Caco-2 (cell line): ENCODE results near the gene PES1. TPM values are rescaled to one million over a fixed set of nuclear protein-coding genes. Genes with fewer than 3 reads are reported as not detected.

Experiments
- BruUV-seq: library from RNA; stranded (reverse); fragments of 400-500 nt; replicated peaks from 2 replicates; lab custom pipeline; 2021; lab: Mats Ljungman, UMichigan
- CTCF ChIA-PET: fragments of 300-600 bp; sonication (Branson Sonifier 250); formaldehyde crosslinking; loops from one replicate; lab custom pipeline; 2022; ENCODE audit warnings: antibody characterized with exemption; lab: Charles Lee
- POLR2A ChIA-PET: fragments of 300-600 bp; sonication (Branson Sonifier 250); formaldehyde crosslinking; loops from one replicate; lab custom pipeline; 2022; ENCODE audit warnings: antibody characterized with exemption; lab: Charles Lee
- DNase-seq, 2 experiments: peaks; one replicate each; pipeline versions ENCODE4 v3.0.0 to v3.0.0-alpha.2; 2020 to 2022
- H3K27me3 ChIP-seq: replicated peaks from 2 replicates; pipeline ENCODE4 v1.6.0; 2011; ENCODE audit warnings: low read length; ENCODE audit not compliant: control insufficient read depth, insufficient read depth
- H3K36me3 ChIP-seq: 2 replicates; pipeline ENCODE4 v1.5.1; 2011; ENCODE audit warnings: low read length; ENCODE audit not compliant: control insufficient read depth, insufficient read depth
- H3K4me1 ChIP-seq: fragments of 250-450 bp; sonication (Bioruptor Pico); 2 replicates; pipeline ENCODE4 v1.5.1; 2020; ENCODE audit warnings: mild to moderate bottlenecking
- H3K4me3 ChIP-seq: 2 replicates; pipeline ENCODE4 v1.5.1; 2011; ENCODE audit warnings: low read depth, mild to moderate bottlenecking, control low read depth, low read length
- H3K9me3 ChIP-seq: fragments of 250-450 bp; sonication (Bioruptor Pico); 2 replicates; pipeline ENCODE4 v1.5.1; 2020; ENCODE audit warnings: mild to moderate bottlenecking, moderate library complexity
- H3K27ac Mint-ChIP-seq: one replicate; pipeline ENCODE4 v1.8.0; 2022; ENCODE audit warnings: mixed read lengths; ENCODE audit not compliant: unreplicated experiment
- H3K27me3 Mint-ChIP-seq: one replicate; pipeline ENCODE4 v1.8.0; 2022; ENCODE audit warnings: mixed read lengths; ENCODE audit not compliant: insufficient read depth, unreplicated experiment
- H3K36me3 Mint-ChIP-seq: one replicate; pipeline ENCODE4 v1.8.0; 2022; ENCODE audit warnings: mild to moderate bottlenecking, mixed read lengths; ENCODE audit not compliant: insufficient read depth, unreplicated experiment
- H3K4me1 Mint-ChIP-seq: one replicate; pipeline ENCODE4 v1.8.0; 2022; ENCODE audit warnings: low read depth, mixed read lengths; ENCODE audit not compliant: unreplicated experiment
- H3K4me3 Mint-ChIP-seq: one replicate; pipeline ENCODE4 v1.8.0; 2022; ENCODE audit warnings: mild to moderate bottlenecking, moderate library complexity, mixed read lengths; ENCODE audit not compliant: unreplicated experiment
- H3K9me3 Mint-ChIP-seq: one replicate; pipeline ENCODE4 v1.8.0; 2022; ENCODE audit warnings: mixed read lengths; ENCODE audit not compliant: unreplicated experiment
- CTCF ChIP-seq, 2 experiments: fragments of 200-600 bp in 1 of 2; IDR thresholded peaks; 1 replicate in 1 of 2; 2 replicates in 1 of 2; pipeline versions ENCODE4 v1.5.1 to v1.8.0; 2011 to 2022; ENCODE audit warnings: antibody characterized with exemption in 1 of 2, control low read depth in 1 of 2, inconsistent platforms in 1 of 2, low read depth in 1 of 2, low read length in 1 of 2, mild to moderate bottlenecking in 1 of 2, moderate library complexity in 1 of 2; ENCODE audit not compliant: insufficient read depth in 1 of 2, severe bottlenecking in 1 of 2, unreplicated experiment in 1 of 2
- intact Hi-C: fragments of 100-400 bp; cut with micrococcal nuclease; formaldehyde crosslinking; loops from one replicate; pipeline ENCODE4 v1.10.0; 2022; ENCODE audit not compliant: unreplicated experiment
- total RNA-seq: library from RNA; stranded (reverse); gene quantifications from 2 replicates; pipeline ENCODE4 v1.2.3, GENCODE V29; 2022

The PES1 gene
- total RNA-seq, 1 experiment from 2014 or later = 110 TPM

GRCh38 chr22:30607300-30607930, 15.7 kb upstream of the PES1 start:
- Histone ChIP-seq H3K4me1 (peaks cover 16% of the 10 kb centered on the region), H3K9me3 (no peaks in the 10 kb centered on the region), H3K36me3 (no peaks in the 10 kb centered on the region; the same call in 1 of the 2 replicates), H3K27me3 (no peaks in the 10 kb centered on the region), H3K4me3 (peak overlapping the region; percentile 57)
- H3K27ac Mint-ChIP-seq = peak overlapping the region; percentile 58
- DNase-seq = no peak
- H3K4me3 Mint-ChIP-seq = peak overlapping the region; percentile 88
- no peak for TF ChIP-seq CTCF (IDR thresholded peaks at IDR 0.05; ENCODE audit: insufficient read depth in 1 of 2, low read depth in 1 of 2, low read length in 1 of 2, severe bottlenecking in 1 of 2, unreplicated experiment in 1 of 2)
- H3K4me1 Mint-ChIP-seq = peaks cover 17% of the 10 kb centered on the region
- no peaks in the 10 kb centered on the region for H3K9me3 Mint-ChIP-seq
- ChIA-PET POLR2A (interaction anchor here (0.6 to 1.4 kb wide), 9 partner anchors 9 to 1823 kb away, joined by 3 to 17 read pairs (median 6); partner anchors contain the start of gene PES1), CTCF (interaction anchor here (0.6 to 2.6 kb wide), 14 partner anchors 11 to 1955 kb away, joined by 3 to 17 read pairs (median 6); partner anchors contain the start of genes LIMK2, SEC14L2 and SLC35E4)
- H3K27me3 Mint-ChIP-seq = no peaks in the 10 kb centered on the region
- intact Hi-C loops = no loop called here
- H3K36me3 Mint-ChIP-seq = peaks cover 10% of the 10 kb centered on the region
- BruUV-seq = TSS peak; percentile 66

DNA sequence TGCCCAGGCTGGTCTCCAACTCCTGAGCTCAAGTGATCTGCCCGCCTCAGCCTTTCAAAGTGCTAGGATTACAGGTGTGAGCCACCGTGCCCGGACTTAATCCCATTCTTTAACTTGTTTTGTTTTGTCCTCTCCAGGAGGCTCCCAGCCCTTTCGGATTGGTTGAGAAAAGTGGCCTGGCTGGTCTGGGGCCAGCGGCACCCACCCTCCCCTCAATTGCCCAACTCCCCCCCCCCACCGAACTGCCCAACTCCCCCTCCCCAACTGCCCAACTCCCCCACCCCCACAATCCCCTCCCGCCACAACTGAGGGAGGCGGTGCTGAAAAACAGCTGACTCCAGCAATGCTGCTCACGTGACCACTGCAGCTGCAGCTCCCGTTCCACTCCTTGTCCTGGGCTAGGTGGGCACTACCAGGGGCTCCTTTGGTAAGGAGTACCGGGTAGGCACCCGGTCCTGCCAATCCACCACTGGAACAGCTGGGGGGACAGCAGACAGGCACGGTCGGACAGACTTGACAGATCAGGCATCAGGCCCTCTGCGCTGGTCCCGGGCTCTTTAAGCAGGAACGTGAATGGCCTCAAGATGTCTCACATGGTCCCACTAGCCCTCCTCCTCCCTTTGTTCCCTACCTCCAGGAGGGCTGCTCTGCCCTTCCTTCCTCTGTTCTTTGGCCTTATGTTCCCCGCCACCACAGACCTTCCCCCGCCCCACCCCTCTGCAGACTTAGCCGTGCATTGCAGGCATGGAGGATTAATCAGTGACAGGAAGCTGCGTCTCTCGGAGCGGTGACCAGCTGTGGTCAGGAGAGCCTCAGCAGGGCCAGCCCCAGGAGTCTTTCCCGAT, 15.0 kb upstream of the PES1 start, which contains the start of gene TCN2:
Gene TCN2, plus strand, starts transcription at position 720 of the 845 bp plus-strand sequence. CDS start 158 bp downstream, outside the sequence.
- Mint-ChIP-seq H3K36me3 (peaks cover 10% of the 10 kb centered on the region), H3K4me1 (peaks cover 17% of the 10 kb centered on the region), H3K27me3 (no peaks in the 10 kb centered on the region), H3K9me3 (no peaks in the 10 kb centered on the region), H3K4me3 (peak within 1 kb of the TSS; percentile 88), H3K27ac (peak within 1 kb of the TSS; percentile 58)
- Histone ChIP-seq H3K4me1 (peaks cover 16% of the 10 kb centered on the region), H3K36me3 (no peaks in the 10 kb centered on the region; the same call in 1 of the 2 replicates), H3K4me3 (peak within 1 kb of the TSS; percentile 57), H3K9me3 (no peaks in the 10 kb centered on the region), H3K27me3 (no peaks in the 10 kb centered on the region)
- intact Hi-C loops = no loop called here
- ChIA-PET POLR2A (interaction anchor here (0.6 to 1.4 kb wide), 10 partner anchors 8 to 1822 kb away, joined by 3 to 17 read pairs (median 6); partner anchors contain the start of gene PES1), CTCF (interaction anchor here (0.6 to 2.6 kb wide), 19 partner anchors 9 to 1954 kb away, joined by 3 to 17 read pairs (median 4); partner anchors contain the start of genes LIMK2, SEC14L2, SLC35E4 and TBC1D10A)
- no TSS peak for BruUV-seq
- peak; percentile 78 to 82 for DNase-seq
- TF ChIP-seq CTCF (IDR thresholded peaks at IDR 0.05; ENCODE audit: insufficient read depth in 1 of 2, low read depth in 1 of 2, low read length in 1 of 2, severe bottlenecking in 1 of 2, unreplicated experiment in 1 of 2) = no peak
